SK-N-SH treated with all-trans-retinoic acid at 6 μM for 48 hours (cell line): ENCODE data around the gene SPRR1A.

Experiments used
- BACH2 ChIP-seq: fragments of 250-450 bp; sonication (Bioruptor Pico); IDR thresholded peaks from 2 replicates; pipeline ENCODE4 v1.9.0; 2021; ENCODE audit warnings: mild to moderate bottlenecking, borderline replicate concordance
- GLIS3 ChIP-seq: fragments of 250-450 bp; sonication (Bioruptor Pico); IDR thresholded peaks from 2 replicates; pipeline ENCODE4 v1.5.0; 2020; ENCODE audit warnings: mild to moderate bottlenecking, moderate library complexity
- SNAI2 ChIP-seq: fragments of 250-450 bp; sonication (Bioruptor Pico); IDR thresholded peaks from 2 replicates; pipeline ENCODE4 v1.5.0; 2020; ENCODE audit warnings: mild to moderate bottlenecking, moderate library complexity
- TSHZ2 ChIP-seq: fragments of 250-450 bp; sonication (Bioruptor Pico); IDR thresholded peaks from 2 replicates; pipeline ENCODE4 v1.5.0; 2020; ENCODE audit warnings: mild to moderate bottlenecking, moderate library complexity
- ZFP30 ChIP-seq: fragments of 450-650 bp; formaldehyde crosslinking; IDR thresholded peaks from 2 replicates; pipeline ENCODE4 v1.5.0; 2022; ENCODE audit warnings: mild to moderate bottlenecking, moderate library complexity
- ZNF70 ChIP-seq: fragments of 450-650 bp; formaldehyde crosslinking; IDR thresholded peaks from 2 replicates; pipeline ENCODE4 v1.5.0; 2020; ENCODE audit warnings: mild to moderate bottlenecking, moderate library complexity

- TF ChIP-seq TSHZ2 (no peak), GLIS3 (CRISPR knock-in tag) (no peak), SNAI2 (CRISPR knock-in tag) (no peak), ZNF70 (no peak), BACH2 (CRISPR knock-in tag) (no peak), ZFP30 (no peak)
These were observed 41.7 kb upstream of the SPRR1A start for GRCh38 chr1:152942161-152942560.
